Activated CD4-positive, alpha-beta T cell treated with anti-CD3 and anti-CD28 coated beads, Interleukin-2, amount 50 U/mL, for 24 hours (primary cell): ENCODE results near the gene REPS1.
"Not testable (repeated sequence)": the region's sequence is repeated elsewhere in the genome, so short reads cannot be mapped to it uniquely, and the experiment has no call there.

Experiments
- DNase-seq, 2 donors: peaks; one replicate each; pipeline ENCODE4 v3.0.0-alpha.2; 2020; ENCODE audit warnings: low read depth in 1 of 2, low spot score in 1 of 2

Gene REPS1

GRCh38 chr6:138943089-138943625 lies 44.9 kb downstream of the REPS1 start:
- no peak for DNase-seq

DNA sequence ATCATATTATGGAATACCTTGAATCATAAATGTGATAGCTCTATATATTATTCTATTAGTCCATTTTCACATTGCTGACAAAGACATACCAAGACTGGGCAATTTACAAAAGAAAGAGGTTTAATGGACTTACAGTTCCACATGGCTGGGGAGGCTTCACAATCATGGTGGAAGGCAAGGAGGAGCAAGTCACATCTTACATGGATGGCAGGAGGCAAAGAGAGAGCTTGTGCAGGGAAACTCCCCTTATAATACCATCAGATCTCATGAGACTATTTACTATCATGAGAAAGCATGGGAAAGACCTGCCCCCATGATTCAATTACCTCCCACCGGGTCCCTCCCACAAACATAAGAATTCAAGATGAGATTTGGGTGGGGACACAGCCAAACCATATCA lies 51.2 kb downstream of the REPS1 start:
- not testable (repeated sequence) for DNase-seq

- DNase-seq: no peak
Measured at GRCh38 chr6:138931660-138932059, 56.4 kb downstream of the REPS1 start.

- no peak for DNase-seq
Measured at GRCh38 chr6:138926579-138926978, 61.5 kb downstream of the REPS1 start.

- DNase-seq: no peak
Measured at GRCh38 chr6:138925806-138926205, 62.2 kb downstream of the REPS1 start.

DNA sequence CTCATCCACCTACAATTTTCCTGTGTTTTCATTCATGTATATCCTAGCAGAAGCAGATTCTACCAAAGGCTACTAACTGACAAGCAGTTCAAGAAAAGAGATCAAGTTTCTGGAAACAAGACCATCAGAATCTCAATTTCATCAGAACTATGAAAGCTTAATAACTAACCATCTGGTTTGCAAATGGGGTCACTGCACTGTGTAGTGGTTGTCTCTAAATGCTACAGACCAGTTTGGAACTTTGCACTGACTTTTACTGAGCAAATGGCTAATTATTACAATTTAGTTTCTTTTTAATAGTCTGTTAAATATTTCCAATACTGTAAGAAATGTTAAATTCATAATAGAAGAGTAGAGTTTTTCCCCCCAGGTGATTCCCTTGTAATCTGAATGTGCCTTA lies 64.5 kb downstream of the REPS1 start:
- no peak for DNase-seq

GRCh38 chr6:138920906-138921305 lies 67.1 kb downstream of the REPS1 start:
- no peak for DNase-seq

- no peak for DNase-seq
Measured at GRCh38 chr6:138914701-138915100, 73.4 kb downstream of the REPS1 start.

DNA sequence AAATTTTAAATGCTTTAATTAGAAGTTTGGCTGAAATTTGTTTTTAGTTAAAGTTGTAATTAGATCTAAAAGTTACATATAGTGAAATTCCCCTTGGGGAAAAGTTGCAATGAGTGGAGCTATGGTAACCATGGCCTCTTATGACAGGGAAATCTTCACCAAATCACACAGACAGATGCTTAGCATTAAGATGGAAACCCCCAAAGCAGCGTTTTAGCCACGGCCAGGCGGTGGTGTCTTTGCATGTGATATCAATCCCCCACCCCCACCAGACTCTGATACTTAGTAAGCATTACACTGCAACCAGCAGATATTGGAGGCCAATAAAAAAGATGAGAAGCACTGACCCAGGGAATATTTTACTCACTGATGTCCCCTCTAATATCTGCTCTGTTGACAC lies 75.7 kb downstream of the REPS1 start:
- no peak for DNase-seq

GRCh38 chr6:138909975-138910374 lies 78.1 kb downstream of the REPS1 start:
- DNase-seq: no peak

- no peak for DNase-seq
Measured at GRCh38 chr6:138909511-138909910, 78.5 kb downstream of the REPS1 start.

DNA sequence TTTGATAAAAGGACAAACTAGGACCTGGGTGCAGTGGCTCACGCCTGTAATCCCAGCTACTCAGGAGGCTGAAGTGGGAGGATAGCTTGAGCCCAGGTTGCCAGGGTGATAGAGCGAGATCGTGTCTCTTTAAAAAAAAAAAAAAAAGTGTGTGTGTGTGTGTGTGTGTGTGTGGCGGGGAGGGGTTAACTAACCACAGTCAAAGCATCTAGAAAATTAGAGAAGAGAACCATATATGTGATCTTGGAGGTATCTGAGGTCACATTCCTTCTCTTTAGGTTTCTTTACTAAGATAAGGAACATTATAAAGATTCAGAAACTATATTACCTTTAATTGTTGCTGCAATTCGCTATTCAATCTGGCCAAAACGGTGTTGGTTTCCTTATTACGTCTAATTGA lies 80.9 kb downstream of the REPS1 start:
- no peak for DNase-seq

- DNase-seq: no peak
Measured at GRCh38 chr6:138897031-138897430, 91.0 kb downstream of the REPS1 start.

GRCh38 chr6:138896104-138896756 lies 91.8 kb downstream of the REPS1 start:
- no peak for DNase-seq

DNA sequence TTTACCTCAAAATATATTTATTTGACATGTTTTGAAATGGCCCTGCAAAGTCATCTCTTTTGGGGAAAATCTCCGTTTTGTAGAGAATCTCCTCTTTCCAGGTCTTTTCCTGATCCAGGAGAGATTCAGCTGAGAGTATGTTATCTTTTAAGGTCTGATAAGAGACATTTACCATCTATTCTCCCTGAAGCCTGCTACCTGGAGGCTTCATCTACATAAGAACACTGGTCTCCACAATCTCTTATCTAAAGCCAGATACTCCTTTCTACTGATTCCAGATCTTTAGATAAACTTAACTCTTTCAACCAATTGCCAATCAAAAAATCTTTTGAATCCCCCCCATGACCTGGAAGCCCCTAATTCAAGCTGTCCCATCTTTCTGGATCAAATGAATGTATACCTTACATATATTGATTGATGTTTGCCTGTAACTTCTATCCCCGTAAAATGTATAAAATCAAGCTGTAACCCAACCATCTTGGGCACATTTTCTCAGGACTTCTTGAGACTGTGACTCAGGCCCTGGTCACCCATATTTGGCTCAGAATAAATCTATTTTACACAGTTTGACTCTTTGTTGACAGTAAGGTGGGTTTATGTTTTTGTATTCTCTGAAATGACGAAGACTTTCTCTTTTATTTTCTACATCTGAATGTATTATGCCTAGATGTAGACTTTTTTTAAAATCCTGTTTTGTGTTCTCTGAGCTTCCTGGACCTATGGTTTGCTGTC lies 96.6 kb downstream of the REPS1 start:
- no peak for DNase-seq

DNA sequence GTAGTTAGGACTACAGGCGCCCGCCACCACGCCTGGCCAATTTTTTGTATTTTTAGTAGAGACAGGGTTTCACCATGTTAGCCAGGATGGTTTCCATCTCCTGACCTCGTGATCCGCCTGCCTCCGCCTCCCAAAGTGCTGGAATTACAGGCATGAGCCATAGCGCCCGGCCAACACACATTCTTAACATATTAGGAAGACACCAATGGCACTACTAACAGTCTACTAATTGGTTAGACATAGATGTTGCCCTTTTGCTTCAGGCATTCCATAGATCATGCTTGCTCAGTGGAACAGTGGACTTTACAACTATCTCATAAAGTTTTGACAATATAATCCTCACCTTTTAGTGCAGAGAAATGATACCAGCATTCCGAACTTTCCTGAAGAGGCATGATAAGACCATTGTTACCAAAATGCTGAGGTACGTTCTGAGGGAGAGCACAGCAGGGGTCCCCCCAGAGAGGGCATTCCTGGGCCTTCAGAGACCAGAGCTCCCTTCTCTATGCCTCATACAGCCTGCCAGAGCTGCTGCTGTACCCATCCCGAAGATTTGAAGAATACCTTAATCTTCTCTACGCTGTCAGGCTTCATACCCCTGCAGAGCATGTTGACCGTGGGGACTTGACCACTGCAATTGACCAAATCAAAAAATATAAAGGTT lies 102.8 kb downstream of the REPS1 start:
- DNase-seq: no peak

- DNase-seq: no peak
Measured at GRCh38 chr6:138882369-138883017, 105.6 kb downstream of the REPS1 start.

- DNase-seq: no peak
Measured at GRCh38 chr6:138873191-138873590, 114.9 kb downstream of the REPS1 start.

DNA sequence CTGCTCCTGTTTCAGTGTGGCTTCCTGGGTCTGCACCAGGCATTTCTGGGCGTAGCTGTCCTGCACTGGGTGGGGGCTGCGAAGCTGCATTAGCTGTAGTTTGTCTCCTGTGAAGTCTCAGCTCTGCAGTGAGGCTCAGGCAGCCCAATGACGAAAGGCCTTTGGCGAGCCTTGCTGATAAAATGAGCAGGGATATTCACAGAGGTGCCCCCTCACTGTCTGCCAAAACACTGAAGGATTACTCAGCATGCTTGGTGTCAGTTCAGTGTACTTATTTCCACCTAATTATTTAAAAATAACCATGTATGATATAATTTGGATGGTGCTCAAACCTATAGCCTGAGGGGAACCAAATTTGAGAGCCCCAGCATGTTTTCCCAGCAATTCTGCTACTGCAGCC lies 118.7 kb downstream of the REPS1 start:
- DNase-seq: no peak

DNA sequence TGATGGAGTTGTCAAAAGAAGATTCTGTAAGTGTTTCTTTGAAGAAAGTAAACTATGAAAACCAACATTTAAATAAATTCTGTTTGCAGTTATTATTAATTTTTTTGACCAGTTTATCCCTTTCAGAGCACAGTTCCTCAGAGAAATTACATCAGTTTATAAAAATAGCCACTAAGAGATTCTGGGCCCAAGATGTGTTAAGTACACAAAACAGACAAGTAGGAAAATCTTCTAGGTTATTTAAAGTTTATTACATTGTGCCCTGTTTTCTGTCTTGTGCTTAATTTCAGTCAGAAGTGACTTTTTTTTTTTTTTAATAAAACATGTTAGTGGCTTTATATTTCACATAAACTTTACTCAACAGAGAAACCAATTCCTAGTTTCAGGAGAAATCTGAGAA lies 119.9 kb downstream of the REPS1 start:
- no peak for DNase-seq

- DNase-seq: no peak
Measured at GRCh38 chr6:138865480-138866109, 122.5 kb downstream of the REPS1 start.
